ENCODE results near the gene KDM4F.

GRCh38 chr11:95072948-95073347 is 23.7 kb downstream of the KDM4F start:
- TF ChIP-seq CTCF (IDR thresholded peaks at IDR 0.05; ENCODE audit: low read depth, low read length, missing input control) (no peak), HNF4G (IDR thresholded peaks at IDR 0.05) (no peak), TAF1 (conservative IDR thresholded peaks at IDR 0.05) (no peak)
